B cell (primary cell): ENCODE results near the gene TMEM38A. TPM values are rescaled to one million over a fixed set of nuclear protein-coding genes. Genes with fewer than 3 reads are reported as not detected.

Experiments
- ATAC-seq: fragments of 200-7000 bp; cut with Tn5 transposase; one replicate; pipeline ENCODE4 v1.10.0; 2021; ENCODE audit warnings: low read depth, mild to moderate bottlenecking, moderate number of reproducible peaks, moderate library complexity
- CTCF ChIA-PET: fragments of 350-600 bp; sonication (Branson Sonifier 250); formaldehyde crosslinking; loops from one replicate; lab custom pipeline; 2021; ENCODE audit warnings: antibody characterized with exemption, inconsistent platforms; lab: Charles Lee
- POLR2A ChIA-PET: fragments of 350-600 bp; sonication (Branson Sonifier 250); formaldehyde crosslinking; loops from one replicate; lab custom pipeline; 2021; ENCODE audit warnings: antibody characterized with exemption; lab: Charles Lee
- DNase-seq: peaks from one replicate; pipeline ENCODE4 v3.0.0; 2013
- H2AFZ ChIP-seq: 2 replicates; pipeline ENCODE4 v1.6.1; 2012; ENCODE audit warnings: mild to moderate bottlenecking, low read depth, low read length; ENCODE audit not compliant: insufficient read depth, poor library complexity, severe bottlenecking
- H3K27ac ChIP-seq, 2 donors: 1 replicate in 1 of 2; 2 replicates in 1 of 2; pipeline ENCODE4 v1.5.1; 2012 to 2013; ENCODE audit warnings: low read length in 2 of 2, mild to moderate bottlenecking in 2 of 2, moderate library complexity in 1 of 2
- H3K27me3 ChIP-seq, 4 experiments: fragments of 200-600 bp in 1 of 4; sonication (generic) in 1 of 4; replicated peaks in 1 of 4; 1 replicate in 2 of 4; 2 replicates in 2 of 4; pipeline versions ENCODE4 v1.6.1 to v1.7.0; 2013 to 2016; ENCODE audit warnings: low read length in 3 of 4, mild to moderate bottlenecking in 2 of 4, mixed read lengths in 1 of 4, moderate library complexity in 1 of 4; ENCODE audit not compliant: insufficient read depth in 4 of 4, control insufficient read depth in 3 of 4; ENCODE audit errors: control extremely low read depth in 1 of 4
- H3K36me3 ChIP-seq, 2 experiments: replicated peaks in 1 of 2; 1 replicate in 1 of 2; 2 replicates in 1 of 2; pipeline versions ENCODE4 v1.6.1 to v1.7.1; 2013; ENCODE audit warnings: low read length in 1 of 2; ENCODE audit not compliant: insufficient read depth in 2 of 2, control insufficient read depth in 1 of 2; ENCODE audit errors: control extremely low read depth in 1 of 2, extremely low read depth in 1 of 2
- H3K4me1 ChIP-seq, 2 donors: fragments of 200-600 bp in 1 of 2; sonication (generic) in 1 of 2; 1 replicate in 1 of 2; 2 replicates in 1 of 2; pipeline versions ENCODE4 v1.5.1 to v1.6.1; 2013 to 2017; ENCODE audit warnings: low read length in 2 of 2; ENCODE audit not compliant: control insufficient read depth in 2 of 2, insufficient read depth in 2 of 2
- H3K4me2 ChIP-seq: replicated peaks from 2 replicates; pipeline ENCODE3; 2012; ENCODE audit warnings: mild to moderate bottlenecking, low read depth, low read length; ENCODE audit not compliant: poor library complexity, severe bottlenecking
- H3K4me3 ChIP-seq, 5 experiments: fragments of 200-600 bp in 1 of 5; sonication (generic) in 1 of 5; 1 replicate in 3 of 5; 2 replicates in 2 of 5; pipeline versions ENCODE4 v1.5.1 to v1.7.0; 2011 to 2016; ENCODE audit warnings: low read length in 4 of 5, mild to moderate bottlenecking in 4 of 5, low read depth in 2 of 5, control low read depth in 1 of 5, moderate library complexity in 1 of 5; ENCODE audit not compliant: insufficient read depth in 1 of 5; ENCODE audit errors: control extremely low read depth in 1 of 5, extremely low read depth in 1 of 5
- H3K79me2 ChIP-seq: fragments of 200-600 bp; sonication (generic); one replicate; pipeline ENCODE4 v1.6.0; 2016; ENCODE audit warnings: low read length; ENCODE audit not compliant: control insufficient read depth, insufficient read depth
- H3K9ac ChIP-seq: fragments of 200-600 bp; sonication (generic); 2 replicates; pipeline ENCODE4 v1.6.1; 2017; ENCODE audit warnings: mild to moderate bottlenecking, low read length, moderate library complexity
- H3K9me3 ChIP-seq, 3 donors: one replicate each; pipeline versions ENCODE4 v1.6.1 to v1.7.1; 2013; ENCODE audit warnings: low read length in 2 of 3; ENCODE audit not compliant: control insufficient read depth in 2 of 3, insufficient read depth in 1 of 3; ENCODE audit errors: control extremely low read depth in 1 of 3
- H4K20me1 ChIP-seq: 2 replicates; pipeline ENCODE4 v1.6.0; 2012; ENCODE audit warnings: mild to moderate bottlenecking, low read length; ENCODE audit not compliant: insufficient read depth, control insufficient read depth, poor library complexity, severe bottlenecking
- H3K27ac Mint-ChIP-seq: one replicate; pipeline ENCODE4 v1.8.0; 2021; ENCODE audit warnings: mixed read lengths
- H3K27me3 Mint-ChIP-seq: one replicate; pipeline ENCODE4 v1.8.0; 2021; ENCODE audit warnings: mixed read lengths
- H3K4me1 Mint-ChIP-seq: one replicate; pipeline ENCODE4 v1.8.0; 2021; ENCODE audit warnings: mixed read lengths
- H3K4me3 Mint-ChIP-seq: one replicate; pipeline ENCODE4 v1.8.0; 2021; ENCODE audit warnings: mixed read lengths
- H3K9me3 Mint-ChIP-seq: one replicate; pipeline ENCODE4 v1.8.0; 2022; ENCODE audit warnings: mixed read lengths; ENCODE audit not compliant: insufficient read depth
- EZH2 ChIP-seq: IDR thresholded peaks from 2 replicates; pipeline ENCODE4 v1.6.1; 2012; ENCODE audit warnings: borderline replicate concordance, low read depth, mild to moderate bottlenecking, moderate library complexity, low read length; ENCODE audit not compliant: insufficient read depth, poor library complexity, severe bottlenecking
- WGBS: methylation state at CpG from one replicate; pipeline ENCODE4 v1.1.5; 2013; ENCODE audit warnings: missing lambda C conversion rate; ENCODE audit not compliant: insufficient coverage; 5-methylcytosine and 5-hydroxymethylcytosine counted together
- intact Hi-C: fragments of 100-400 bp; cut with micrococcal nuclease; formaldehyde crosslinking; loops from one replicate; pipeline ENCODE4 v1.10.0; 2022
- polyA plus RNA-seq: library from polyadenylated mRNA; depleted of rRNA; stranded (reverse); fragments of >200 nt; gene quantifications from 2 replicates; pipeline ENCODE4 v1.2.3, GENCODE V29; 2012
- total RNA-seq, 2 donors: library from RNA; stranded (reverse); fragments of 120-200 nt in 1 of 2; gene quantifications; 1 replicate in 1 of 2; 2 replicates in 1 of 2; pipeline versions ENCODE4 v1.2.3 to v1.2.4, GENCODE V29; 2013 to 2022
- TF ChIP-seq, protein P1 (sequence below): fragments of 200-600 bp; IDR thresholded peaks from one replicate; pipeline ENCODE4 v1.8.0; 2022; ENCODE audit warnings: antibody characterized with exemption, mild to moderate bottlenecking

Gene TMEM38A
- total and polyA plus RNA-seq, 2 donors (not counting 1 experiment from before 2014, with no cell fraction given): 5.7 to 7.1 TPM

DNA sequence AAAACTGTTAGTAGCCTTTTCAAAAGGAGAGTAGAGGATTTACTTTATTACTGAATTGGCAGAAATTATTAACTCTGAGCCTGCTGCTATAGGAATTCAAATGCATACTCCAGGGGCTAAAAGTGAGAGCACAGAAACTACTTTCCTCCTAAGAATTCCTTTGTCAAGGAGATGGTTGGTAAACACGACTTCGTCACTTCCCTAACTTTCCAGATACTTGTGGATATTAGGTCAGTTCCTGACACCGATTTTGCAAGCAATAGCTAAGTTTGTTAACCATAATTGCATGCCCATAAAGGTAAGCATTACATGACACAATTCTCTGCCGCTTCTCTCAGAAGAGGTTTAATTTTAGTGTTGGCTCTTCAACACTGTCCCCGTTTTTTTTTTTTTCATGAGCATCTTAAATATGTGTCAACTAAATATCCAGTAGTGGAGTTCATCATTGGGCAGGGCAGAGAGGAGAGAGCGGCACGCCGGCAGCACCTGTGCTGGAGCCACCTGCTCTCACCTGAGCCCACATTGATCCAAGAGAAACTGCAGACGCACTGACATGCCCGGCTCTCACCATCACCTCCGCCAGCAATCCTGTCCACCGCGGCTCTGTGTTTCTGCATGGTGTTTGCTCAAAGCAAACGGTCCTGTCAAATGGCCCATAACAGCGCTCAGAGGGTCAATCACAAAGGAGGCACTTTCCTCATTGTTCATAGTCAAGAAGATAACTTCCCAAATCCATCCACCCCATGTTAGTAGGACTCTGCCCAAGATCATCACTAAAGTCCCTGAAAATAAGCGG, 35.6 kb upstream of the TMEM38A start:
- no peak overlapping the region for H3K9ac ChIP-seq
- WGBS: 93% methylated on average over 9 of the region's 16 CpGs
- no peak for TF ChIP-seq EZH2
- TF ChIP-seq, protein P1, sequence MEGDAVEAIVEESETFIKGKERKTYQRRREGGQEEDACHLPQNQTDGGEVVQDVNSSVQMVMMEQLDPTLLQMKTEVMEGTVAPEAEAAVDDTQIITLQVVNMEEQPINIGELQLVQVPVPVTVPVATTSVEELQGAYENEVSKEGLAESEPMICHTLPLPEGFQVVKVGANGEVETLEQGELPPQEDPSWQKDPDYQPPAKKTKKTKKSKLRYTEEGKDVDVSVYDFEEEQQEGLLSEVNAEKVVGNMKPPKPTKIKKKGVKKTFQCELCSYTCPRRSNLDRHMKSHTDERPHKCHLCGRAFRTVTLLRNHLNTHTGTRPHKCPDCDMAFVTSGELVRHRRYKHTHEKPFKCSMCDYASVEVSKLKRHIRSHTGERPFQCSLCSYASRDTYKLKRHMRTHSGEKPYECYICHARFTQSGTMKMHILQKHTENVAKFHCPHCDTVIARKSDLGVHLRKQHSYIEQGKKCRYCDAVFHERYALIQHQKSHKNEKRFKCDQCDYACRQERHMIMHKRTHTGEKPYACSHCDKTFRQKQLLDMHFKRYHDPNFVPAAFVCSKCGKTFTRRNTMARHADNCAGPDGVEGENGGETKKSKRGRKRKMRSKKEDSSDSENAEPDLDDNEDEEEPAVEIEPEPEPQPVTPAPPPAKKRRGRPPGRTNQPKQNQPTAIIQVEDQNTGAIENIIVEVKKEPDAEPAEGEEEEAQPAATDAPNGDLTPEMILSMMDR: no peak

More for the DNA sequence above, 35.6 kb upstream of the TMEM38A start:
- ATAC-seq (no peak), DNase-seq (no peak)
- Histone ChIP-seq H4K20me1 (peaks cover 72% of the 10 kb centered on the region), H3K4me2 (no peak overlapping the region), H3K27me3 (no peaks in the 10 kb centered on the region), H3K4me1 (peaks cover 23 to 31% of the 10 kb centered on the region in 2 donors), H2AFZ (no peak overlapping the region), H3K9me3 (no peaks in the 10 kb centered on the region), H3K27ac (peak overlapping the region in 1 of 2 donors; percentile 42), H3K36me3 (peaks cover 0 to 35% of the 10 kb centered on the region in 2 experiments), H3K4me3 (no peak overlapping the region), H3K79me2 (peaks cover 84% of the 10 kb centered on the region)
- ChIA-PET CTCF (interaction anchor here (0.9 to 2.7 kb wide), 6 partner anchors 13 to 562 kb away, joined by 3 to 12 read pairs (median 4); no protein-coding TSS in a partner anchor), POLR2A (interaction anchor here (0.7 to 1.3 kb wide), 3 partner anchors 24 to 53 kb away, joined by 3 to 6 read pairs (median 4); partner anchors contain the start of gene SLC35E1)
- peaks cover 67% of the 10 kb centered on the region for H3K4me1 Mint-ChIP-seq
- H3K4me3 Mint-ChIP-seq: peak overlapping the region; percentile 46
- peak overlapping the region; percentile 78 for H3K27ac Mint-ChIP-seq
- no peaks in the 10 kb centered on the region for H3K27me3 Mint-ChIP-seq
- intact Hi-C loops: no loop called here
- H3K9me3 Mint-ChIP-seq: no peaks in the 10 kb centered on the region
